Neural cell (in vitro differentiated cells): Measurements from ENCODE around the gene TRIM68. TPM values are rescaled to one million over a fixed set of nuclear protein-coding genes. Genes with fewer than 3 reads are reported as not detected.

ENCODE experiments used
- H2AFZ ChIP-seq: fragments of 200-600, 300-800 bp; sonication (generic), shearing (Covaris generic); 2 replicates; pipeline ENCODE4 v1.6.0; 2014; ENCODE audit warnings: low read depth, mild to moderate bottlenecking, antibody characterized with exemption, low read length, moderate library complexity
- H3F3A ChIP-seq: fragments of 200-600 bp; shearing (Covaris generic); 2 replicates; pipeline ENCODE4 v1.6.1; 2016; ENCODE audit warnings: mild to moderate bottlenecking, moderate library complexity, mixed read lengths, antibody characterized with exemption, low read length; ENCODE audit not compliant: insufficient read depth, poor library complexity, severe bottlenecking
- H3K27ac ChIP-seq: fragments of 200-600, 300-800 bp; sonication (generic), shearing (Covaris generic); 2 replicates; pipeline ENCODE4 v1.5.1; 2014; ENCODE audit warnings: mild to moderate bottlenecking, low read length, moderate library complexity
- H3K27me3 ChIP-seq: fragments of 300-800, 200-600 bp; sonication (generic), shearing (Covaris generic); 2 replicates; pipeline ENCODE4 v1.6.0; 2014; ENCODE audit warnings: mild to moderate bottlenecking, low read depth, low read length, moderate library complexity; ENCODE audit not compliant: insufficient read depth
- H3K36me3 ChIP-seq: fragments of 300-800, 200-600 bp; sonication (generic), shearing (Covaris generic); 2 replicates; pipeline ENCODE4 v1.5.1; 2014; ENCODE audit warnings: mild to moderate bottlenecking, antibody characterized with exemption, low read length, moderate library complexity; ENCODE audit not compliant: insufficient read depth
- H3K4me2 ChIP-seq: fragments of 300-800, 200-600 bp; sonication (generic), shearing (Covaris generic); 2 replicates; pipeline ENCODE4 v1.6.0; 2014; ENCODE audit warnings: mild to moderate bottlenecking, low read length
- H3K4me3 ChIP-seq: fragments of 300-800, 200-600 bp; sonication (generic), shearing (Covaris generic); 2 replicates; pipeline ENCODE4 v1.5.1; 2014; ENCODE audit warnings: mild to moderate bottlenecking, low read length, moderate library complexity
- H3K79me2 ChIP-seq: fragments of 200-600 bp; shearing (Covaris generic); replicated peaks from 2 replicates; pipeline ENCODE4 v1.6.0; 2014; ENCODE audit warnings: mild to moderate bottlenecking, low read length, moderate library complexity; ENCODE audit not compliant: insufficient read depth
- H3K9ac ChIP-seq: fragments of 300-800, 200-600 bp; sonication (generic), shearing (Covaris generic); 2 replicates; pipeline ENCODE4 v1.6.1; 2016; ENCODE audit warnings: mild to moderate bottlenecking, low read length, mixed read lengths
- H3K9me2 ChIP-seq: fragments of 200-600 bp; shearing (Covaris generic); 2 replicates; pipeline ENCODE4 v1.6.1; 2016; ENCODE audit warnings: mild to moderate bottlenecking, low read length, mixed read lengths; ENCODE audit not compliant: insufficient read depth
- H3K9me3 ChIP-seq: fragments of 200-600, 300-800 bp; sonication (generic), shearing (Covaris generic); 2 replicates; pipeline ENCODE4 v1.6.1; 2016; ENCODE audit warnings: mild to moderate bottlenecking, mixed run types, low read length, moderate library complexity, mixed read lengths
- H4K20me1 ChIP-seq: fragments of 200-600 bp; shearing (Covaris generic); 2 replicates; pipeline ENCODE4 v1.6.1; 2016; ENCODE audit warnings: mild to moderate bottlenecking, mixed run types; ENCODE audit not compliant: insufficient read depth
- CTCF ChIP-seq: fragments of 450-650 bp; IDR thresholded peaks from 2 replicates; pipeline ENCODE4 v1.5.1; 2014; ENCODE audit warnings: antibody characterized with exemption, mild to moderate bottlenecking, moderate library complexity; ENCODE audit not compliant: poor library complexity, severe bottlenecking
- EP300 ChIP-seq: fragments of 450-650 bp; conservative IDR thresholded peaks from 2 replicates; pipeline ENCODE4 v1.6.1; 2014; ENCODE audit warnings: antibody characterized with exemption, mild to moderate bottlenecking, moderate library complexity; ENCODE audit not compliant: poor library complexity, severe bottlenecking
- EZH2 ChIP-seq: fragments of 200-600, 300-800 bp; shearing (Covaris generic), sonication (generic); IDR thresholded peaks from 2 replicates; pipeline ENCODE4 v1.6.1; 2014; ENCODE audit warnings: antibody characterized with exemption, low read length, borderline replicate concordance, mild to moderate bottlenecking; ENCODE audit not compliant: insufficient read depth, poor library complexity, severe bottlenecking
- MXI1 ChIP-seq: fragments of 450-650 bp; conservative IDR thresholded peaks from 2 replicates; pipeline ENCODE4 v1.6.1; 2014; ENCODE audit warnings: antibody characterized with exemption, mild to moderate bottlenecking; ENCODE audit not compliant: poor library complexity, severe bottlenecking
- POLR2AphosphoS5 ChIP-seq: IDR thresholded peaks from 2 replicates; pipeline ENCODE4 v1.6.1; 2012
- RAD21 ChIP-seq: fragments of 450-650 bp; conservative IDR thresholded peaks from 2 replicates; pipeline ENCODE4 v1.6.1; 2014; ENCODE audit warnings: antibody characterized with exemption, mild to moderate bottlenecking, moderate library complexity
- REST ChIP-seq: IDR thresholded peaks from 2 replicates; pipeline ENCODE4 v1.6.1; 2012; ENCODE audit warnings: borderline replicate concordance
- SMC3 ChIP-seq: fragments of 450-650 bp; conservative IDR thresholded peaks from 2 replicates; pipeline ENCODE4 v1.6.1; 2014; ENCODE audit warnings: antibody characterized with exemption, mild to moderate bottlenecking, moderate library complexity; ENCODE audit not compliant: poor library complexity
- TAF1 ChIP-seq: IDR thresholded peaks from 2 replicates; pipeline ENCODE4 v1.6.1; 2012; ENCODE audit warnings: low read depth
- polyA plus RNA-seq: library from polyadenylated mRNA; depleted of rRNA; stranded (reverse); fragments of >200 nt; gene quantifications from 2 replicates; pipeline ENCODE4 v1.2.3, GENCODE V29; 2014

Gene TRIM68
- polyA plus RNA-seq, 1 donor from 2014 or later = 15.3 TPM

- Histone ChIP-seq H3K4me2 (no peak overlapping the region), H3K79me2 (no peaks in the 10 kb centered on the region), H3K9ac (no peak overlapping the region)
Measured at GRCh38 chr11:4641501-4641900, 33.5 kb upstream of the TRIM68 start.

GRCh38 chr11:4639931-4640330, 31.9 kb upstream of the TRIM68 start:
- no peaks in the 10 kb centered on the region for H3K36me3 ChIP-seq
- no peak overlapping the region for H3K4me3 ChIP-seq
- no peak overlapping the region for H2AFZ ChIP-seq
- no peaks in the 10 kb centered on the region for H3K79me2 ChIP-seq
- H3K27ac ChIP-seq = no peak overlapping the region
- H3F3A ChIP-seq = no peaks in the 10 kb centered on the region
- no peaks in the 10 kb centered on the region for H3K9me2 ChIP-seq
- no peaks in the 10 kb centered on the region for H3K9me3 ChIP-seq
- no peaks in the 10 kb centered on the region for H4K20me1 ChIP-seq
- TF ChIP-seq EP300 (no peak), POLR2AphosphoS5 (no peak), CTCF (no peak), TAF1 (no peak), EZH2 (no peak), REST (no peak), MXI1 (no peak), SMC3 (no peak), RAD21 (no peak)
- H3K4me2 ChIP-seq = no peak overlapping the region
- no peaks in the 10 kb centered on the region for H3K27me3 ChIP-seq
- no peak overlapping the region for H3K9ac ChIP-seq

More at GRCh38 chr11:4641501-4641900, 33.5 kb upstream of the TRIM68 start:
- TF ChIP-seq EP300 = no peak
- TF ChIP-seq SMC3 = no peak
- no peak for TF ChIP-seq POLR2AphosphoS5
- TF ChIP-seq MXI1 = no peak
- TF ChIP-seq TAF1 = no peak
- TF ChIP-seq RAD21 = no peak
- no peak for TF ChIP-seq EZH2
- TF ChIP-seq REST = no peak
- no peaks in the 10 kb centered on the region for H3K36me3 ChIP-seq
- H2AFZ ChIP-seq = no peak overlapping the region
- no peaks in the 10 kb centered on the region for H3K9me3 ChIP-seq
- no peak overlapping the region for H3K4me3 ChIP-seq
- no peak overlapping the region for H3K27ac ChIP-seq
- H3K27me3 ChIP-seq = no peaks in the 10 kb centered on the region
- H4K20me1 ChIP-seq = no peaks in the 10 kb centered on the region
- H3K9me2 ChIP-seq = no peaks in the 10 kb centered on the region
- H3F3A ChIP-seq = no peaks in the 10 kb centered on the region
